Activated CD4-positive, alpha-beta memory T cell treated with anti-CD3 and anti-CD28 coated beads, Interleukin-2, amount 10 ng/mL, durations not matched to agents 7 days and 5 days (primary cell): ENCODE data around the gene IKZF5. TPM values are rescaled to one million over a fixed set of nuclear protein-coding genes. Genes with fewer than 3 reads are reported as not detected.

Experiments
- CTCF ChIA-PET: fragments of 350-600 bp; sonication (Branson Sonifier 250); formaldehyde crosslinking; loops from one replicate; lab custom pipeline; 2021; ENCODE audit warnings: antibody characterized with exemption, inconsistent platforms; lab: Charles Lee
- POLR2A ChIA-PET: fragments of 350-600 bp; sonication (Branson Sonifier 250); formaldehyde crosslinking; loops from one replicate; lab custom pipeline; 2021; ENCODE audit warnings: antibody characterized with exemption; lab: Charles Lee
- DNase-seq: peaks from one replicate; pipeline ENCODE4 v3.0.0-alpha.2; 2020
- H3K27ac Mint-ChIP-seq: one replicate; pipeline ENCODE4 v1.8.0; 2021; ENCODE audit warnings: mild to moderate bottlenecking, mixed read lengths
- H3K27me3 Mint-ChIP-seq: one replicate; pipeline ENCODE4 v1.8.0; 2021; ENCODE audit warnings: mixed read lengths
- H3K36me3 Mint-ChIP-seq: one replicate; pipeline ENCODE4 v1.8.0; 2021; ENCODE audit warnings: low read depth, mixed read lengths
- H3K4me1 Mint-ChIP-seq: one replicate; pipeline ENCODE4 v1.8.0; 2021; ENCODE audit warnings: mixed read lengths
- H3K4me3 Mint-ChIP-seq: one replicate; pipeline ENCODE4 v1.8.0; 2021; ENCODE audit warnings: mild to moderate bottlenecking, mixed read lengths
- H3K9me3 Mint-ChIP-seq: one replicate; pipeline ENCODE4 v1.8.0; 2021; ENCODE audit warnings: mixed read lengths
- total RNA-seq, 2 experiments: library from RNA; stranded (reverse); gene quantifications; one replicate each; pipeline ENCODE4 v1.2.3, GENCODE V29; 2021

IKZF5 gene
- 10 to 100 TPM; 16.6 to 18.5 TPM for total RNA-seq

GRCh38 chr10:123008355-123009104 lies at the start of gene IKZF5, which contains the start of gene ACADSB:
IKZF5 (minus strand) TSS chr10:123008795; CDS start chr10:122998625, 10,170 bp downstream.
ACADSB (plus strand) TSS chr10:123009006; CDS start chr10:123009030, 24 bp downstream.
- no peaks in the 10 kb centered on the region for H3K9me3 Mint-ChIP-seq
- peaks cover 41% of the 10 kb centered on the region for H3K4me1 Mint-ChIP-seq
- peak; percentile 97 for DNase-seq
- peaks cover 11% of the 10 kb centered on the region for H3K36me3 Mint-ChIP-seq
- peak within 1 kb of the TSS; percentile 91 for H3K27ac Mint-ChIP-seq
- POLR2A ChIA-PET, result interaction anchor here (0.9 to 4.4 kb wide), 12 partner anchors 10 to 233 kb away, joined by 3 to 49 read pairs (median 6); partner anchors contain the start of genes BUB3, C10orf88, FAM24B and PSTK
- H3K4me3 Mint-ChIP-seq, result peak within 1 kb of the TSS; percentile 93
- CTCF ChIA-PET, result interaction anchor here (1.0 to 4.3 kb wide), 3 partner anchors 10 to 28 kb away, joined by 4 to 29 read pairs (median 7); partner anchors contain the start of gene PSTK
- no peaks in the 10 kb centered on the region for H3K27me3 Mint-ChIP-seq

- H3K4me1 Mint-ChIP-seq, result no peaks in the 10 kb centered on the region
- CTCF ChIA-PET, result no interaction called here
These were observed 49.4 kb upstream of the IKZF5 start for GRCh38 chr10:123057968-123058367.

GRCh38 chr10:123045961-123046731 lies 37.6 kb upstream of the IKZF5 start:
- peaks cover 3% of the 10 kb centered on the region for H3K4me1 Mint-ChIP-seq
- peaks cover 4% of the 10 kb centered on the region for H3K36me3 Mint-ChIP-seq
- no peaks in the 10 kb centered on the region for H3K9me3 Mint-ChIP-seq
- H3K4me3 Mint-ChIP-seq, result no peak overlapping the region
- CTCF ChIA-PET, result interaction anchor here (0.7 to 1.7 kb wide), 3 partner anchors 11 to 88 kb away, joined by 3 to 5 read pairs (median 4); no protein-coding TSS in a partner anchor
- no peak for DNase-seq
- POLR2A ChIA-PET, result no interaction called here
- no peaks in the 10 kb centered on the region for H3K27me3 Mint-ChIP-seq
- no peak overlapping the region for H3K27ac Mint-ChIP-seq

More at GRCh38 chr10:123057968-123058367, 49.4 kb upstream of the IKZF5 start:
- POLR2A ChIA-PET, result no interaction called here
- no peaks in the 10 kb centered on the region for H3K36me3 Mint-ChIP-seq
- DNase-seq, result no peak
- no peak overlapping the region for H3K27ac Mint-ChIP-seq
- no peak overlapping the region for H3K4me3 Mint-ChIP-seq
- peaks cover 4% of the 10 kb centered on the region for H3K27me3 Mint-ChIP-seq
- H3K9me3 Mint-ChIP-seq, result no peaks in the 10 kb centered on the region

GRCh38 chr10:123044391-123044790 lies 35.8 kb upstream of the IKZF5 start:
- H3K4me3 Mint-ChIP-seq, result no peak overlapping the region
- CTCF ChIA-PET, result interaction anchor here (0.6 to 2.8 kb wide), 6 partner anchors 11 to 513 kb away, joined by 3 to 12 read pairs (median 3); no protein-coding TSS in a partner anchor
- POLR2A ChIA-PET, result no interaction called here

DNA sequence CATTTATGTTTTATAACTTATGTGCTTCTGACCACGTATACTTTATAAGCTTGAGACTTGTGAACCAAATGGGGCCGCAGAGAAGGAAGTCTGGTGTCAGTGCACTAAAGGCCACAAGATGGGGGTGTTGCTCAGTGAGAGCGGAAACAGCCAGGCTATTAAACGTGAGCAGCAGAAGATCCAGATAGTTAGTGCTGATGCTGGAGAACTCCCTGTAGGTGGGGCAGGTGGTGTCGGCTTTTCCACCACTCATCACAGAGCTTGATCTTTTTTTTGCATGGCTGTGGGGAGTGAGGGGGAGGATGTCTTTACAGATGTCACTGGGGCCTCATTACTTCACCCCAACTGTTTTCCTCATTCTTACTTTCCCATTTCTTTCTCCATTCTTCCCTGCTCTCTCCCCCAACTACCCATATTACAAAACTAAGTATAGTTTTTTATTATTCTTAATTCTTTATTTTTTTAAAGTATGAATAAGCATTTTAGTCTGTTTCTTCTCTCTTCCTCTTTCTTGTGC lies 34.9 kb upstream of the IKZF5 start:
- Mint-ChIP-seq H3K27ac (no peak overlapping the region), H3K9me3 (no peaks in the 10 kb centered on the region), H3K27me3 (no peaks in the 10 kb centered on the region), H3K4me1 (peaks cover 10% of the 10 kb centered on the region), H3K36me3 (peaks cover 4% of the 10 kb centered on the region), H3K4me3 (no peak overlapping the region)
- ChIA-PET POLR2A (no interaction called here), CTCF (interaction anchor here (0.6 to 2.8 kb wide), 18 partner anchors 10 to 517 kb away, joined by 3 to 15 read pairs (median 4); no protein-coding TSS in a partner anchor)
- peak; percentile 59 for DNase-seq

More at GRCh38 chr10:123044391-123044790, 35.8 kb upstream of the IKZF5 start:
- Mint-ChIP-seq H3K9me3 (no peaks in the 10 kb centered on the region), H3K27ac (no peak overlapping the region), H3K36me3 (peaks cover 4% of the 10 kb centered on the region), H3K27me3 (no peaks in the 10 kb centered on the region), H3K4me1 (peaks cover 3% of the 10 kb centered on the region)
- no peak for DNase-seq

DNA sequence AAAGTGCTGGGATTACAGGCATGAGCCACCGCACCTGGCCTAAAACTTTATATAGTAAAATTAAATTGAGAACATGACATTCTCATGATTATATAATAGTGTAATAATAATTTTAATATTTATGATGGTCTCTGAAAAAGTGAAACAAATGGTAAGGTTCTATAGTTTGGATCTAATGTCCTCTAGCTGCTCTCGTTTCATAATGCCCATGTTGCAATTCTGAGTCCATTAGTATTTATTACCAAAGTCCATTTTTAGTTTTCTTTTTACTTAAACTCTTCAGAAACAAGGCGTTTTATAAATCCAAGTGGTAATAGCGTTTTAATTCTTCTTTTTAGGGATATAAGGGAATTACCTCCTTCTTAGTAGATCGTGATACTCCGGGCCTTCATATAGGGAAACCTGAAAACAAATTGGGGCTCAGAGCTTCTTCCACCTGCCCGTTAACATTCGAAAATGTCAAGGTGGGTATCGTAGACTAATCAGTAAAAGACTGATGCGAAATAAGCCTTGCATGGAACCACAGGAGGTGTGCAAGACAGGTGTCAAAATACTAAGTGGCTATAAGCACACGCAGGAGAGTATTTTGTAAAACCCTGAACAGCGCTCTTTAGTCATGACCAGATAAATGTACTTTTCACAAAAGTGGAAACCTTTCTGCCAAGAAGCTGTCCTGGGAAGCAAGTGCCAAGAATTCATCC lies 34.3 kb upstream of the IKZF5 start:
- Mint-ChIP-seq H3K27me3 (no peaks in the 10 kb centered on the region), H3K36me3 (peaks cover 4% of the 10 kb centered on the region)
- POLR2A ChIA-PET, result no interaction called here

GRCh38 chr10:123039632-123039930 lies 31.0 kb upstream of the IKZF5 start:
- ChIA-PET CTCF (no interaction called here), POLR2A (no interaction called here)

More for the DNA sequence above, 34.3 kb upstream of the IKZF5 start:
- H3K27ac Mint-ChIP-seq, result no peak overlapping the region
- DNase-seq, result no peak
- no peak overlapping the region for H3K4me3 Mint-ChIP-seq
- no peaks in the 10 kb centered on the region for H3K9me3 Mint-ChIP-seq
- peaks cover 10% of the 10 kb centered on the region for H3K4me1 Mint-ChIP-seq
- CTCF ChIA-PET, result interaction anchor here (0.6 to 2.8 kb wide), 20 partner anchors 9 to 518 kb away, joined by 3 to 15 read pairs (median 4); partner anchors contain the start of gene PSTK

DNA sequence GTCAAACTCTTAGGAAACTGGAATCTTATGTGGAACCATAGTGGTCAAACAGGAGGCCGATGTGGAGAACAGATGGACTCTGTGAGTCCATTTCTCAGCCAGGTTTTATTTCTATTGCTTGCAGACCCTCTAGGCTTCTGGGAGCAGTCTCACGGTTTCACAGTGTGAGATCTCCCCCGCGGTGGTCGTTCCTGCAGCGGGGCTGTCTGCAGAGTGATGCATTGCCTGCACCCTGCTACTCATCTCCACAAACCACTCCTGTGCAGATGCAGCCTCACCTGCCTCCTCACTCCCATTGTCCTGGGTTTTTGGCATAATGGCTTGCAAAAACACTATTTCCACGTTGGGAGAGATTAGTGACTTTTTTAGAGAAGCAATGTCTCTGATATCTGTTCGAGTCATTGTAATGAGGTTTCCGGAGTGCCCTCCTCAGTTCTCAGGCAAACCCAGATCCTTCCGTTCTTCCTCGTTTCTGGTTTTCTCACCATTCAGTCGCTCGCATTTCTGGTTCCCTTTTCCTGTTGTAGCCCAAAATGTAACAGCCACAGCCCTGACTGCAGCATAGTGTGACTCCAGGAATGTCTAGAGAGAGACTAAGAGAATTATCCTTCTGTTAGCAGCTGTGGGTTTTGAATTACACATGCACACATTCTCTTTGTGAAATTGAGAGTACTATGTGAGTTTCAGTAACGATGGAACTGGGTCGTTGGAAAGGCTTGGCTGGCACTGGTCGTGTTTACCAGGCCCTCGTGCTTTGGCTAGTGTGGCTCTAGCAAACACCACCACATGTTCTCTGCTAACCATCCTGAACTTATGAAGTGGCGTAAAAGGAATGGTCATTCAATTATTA lies 30.4 kb upstream of the IKZF5 start:
- Mint-ChIP-seq H3K36me3 (peaks cover 10% of the 10 kb centered on the region), H3K9me3 (no peaks in the 10 kb centered on the region), H3K4me3 (no peak overlapping the region), H3K27ac (no peak overlapping the region), H3K27me3 (no peaks in the 10 kb centered on the region), H3K4me1 (peaks cover 7% of the 10 kb centered on the region)
- POLR2A ChIA-PET, result no interaction called here
- no peak for DNase-seq
- CTCF ChIA-PET, result no interaction called here

More at GRCh38 chr10:123039632-123039930, 31.0 kb upstream of the IKZF5 start:
- Mint-ChIP-seq H3K27me3 (no peaks in the 10 kb centered on the region), H3K4me1 (peaks cover 7% of the 10 kb centered on the region), H3K9me3 (no peaks in the 10 kb centered on the region), H3K36me3 (peaks cover 7% of the 10 kb centered on the region), H3K4me3 (no peak overlapping the region), H3K27ac (no peak overlapping the region)
- no peak for DNase-seq

DNA sequence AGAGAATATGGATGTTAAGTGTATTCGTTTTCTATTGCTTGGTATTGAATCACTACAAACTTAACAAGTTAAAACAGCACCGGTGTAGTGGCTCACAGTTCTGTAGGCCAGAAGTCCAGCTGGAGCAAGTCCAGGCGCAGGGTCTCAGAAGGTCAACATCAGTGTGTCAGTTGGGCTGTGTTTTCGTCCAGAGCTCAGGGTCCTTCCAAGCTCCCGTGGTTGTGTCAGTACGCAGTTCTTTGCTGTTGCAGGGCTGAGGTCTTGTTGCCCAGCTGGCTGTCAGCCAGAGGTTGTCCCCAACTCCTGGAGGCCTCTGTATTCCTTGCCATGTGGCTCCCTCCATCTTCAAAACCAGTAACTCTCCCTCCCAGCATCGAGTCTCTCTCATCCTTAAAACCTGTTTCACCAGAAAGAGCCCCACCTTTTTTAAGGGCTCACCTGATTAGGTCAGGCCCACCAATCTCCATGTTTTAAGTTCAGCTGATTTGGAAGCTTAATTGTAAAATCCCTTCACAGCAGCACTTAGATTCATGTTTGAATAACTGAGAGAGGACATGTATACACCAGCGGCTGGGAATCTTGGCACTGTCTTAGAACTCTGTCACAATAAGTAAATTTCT lies 27.0 kb upstream of the IKZF5 start:
- ChIA-PET POLR2A (no interaction called here), CTCF (interaction anchor here (0.6 kb wide), 1 partner anchor 865 kb away, joined by 3 read pairs; no protein-coding TSS in a partner anchor)
- peaks cover 7% of the 10 kb centered on the region for H3K4me1 Mint-ChIP-seq
- no peak overlapping the region for H3K27ac Mint-ChIP-seq
- H3K4me3 Mint-ChIP-seq, result no peak overlapping the region
- no peaks in the 10 kb centered on the region for H3K9me3 Mint-ChIP-seq
- H3K27me3 Mint-ChIP-seq, result no peaks in the 10 kb centered on the region
- H3K36me3 Mint-ChIP-seq, result peaks cover 10% of the 10 kb centered on the region
- no peak for DNase-seq

DNA sequence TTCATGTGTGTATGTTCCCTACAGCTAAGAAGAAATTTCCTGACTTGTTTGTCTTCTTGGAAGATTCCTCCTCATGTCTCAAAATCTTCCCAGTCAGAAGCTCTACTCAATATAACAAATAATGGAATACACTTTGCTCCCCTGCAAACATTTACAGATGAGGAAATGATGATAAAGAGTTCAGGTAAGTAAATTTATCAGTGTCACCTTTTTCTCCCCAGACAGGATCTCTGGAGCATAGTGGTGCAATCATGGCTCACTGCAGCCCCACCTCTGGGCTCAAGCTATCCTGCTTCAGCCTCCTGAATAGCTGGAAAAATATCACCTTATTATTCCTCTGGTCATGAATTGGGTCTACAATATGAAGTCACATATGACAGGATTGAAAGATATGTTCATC lies 25.7 kb upstream of the IKZF5 start:
- Mint-ChIP-seq H3K27ac (no peak overlapping the region), H3K9me3 (no peaks in the 10 kb centered on the region), H3K4me1 (peaks cover 6% of the 10 kb centered on the region), H3K36me3 (peaks cover 10% of the 10 kb centered on the region), H3K4me3 (no peak overlapping the region), H3K27me3 (no peaks in the 10 kb centered on the region)
- no peak for DNase-seq
- ChIA-PET POLR2A (no interaction called here), CTCF (interaction anchor here (0.6 to 2.0 kb wide), 3 partner anchors 9 to 437 kb away, joined by 3 to 15 read pairs (median 3); no protein-coding TSS in a partner anchor)

DNA sequence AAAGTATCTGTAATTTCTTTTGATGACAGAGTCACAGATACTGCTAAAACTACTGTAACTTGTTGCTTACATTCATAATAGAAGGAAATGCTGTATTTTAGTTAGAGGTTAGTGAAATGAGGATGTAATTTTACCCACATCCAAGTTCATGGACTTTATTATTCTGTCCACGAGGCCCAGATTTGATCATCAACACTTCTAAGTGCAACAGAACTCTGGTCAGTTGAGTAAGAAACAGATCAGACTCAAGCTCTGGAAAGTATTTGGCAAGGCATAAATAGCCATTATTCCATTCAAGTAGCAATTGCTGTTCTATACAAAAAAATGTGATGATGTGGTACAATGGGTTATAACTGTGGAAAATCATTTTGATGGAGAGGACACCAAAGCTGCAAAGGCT lies 22.5 kb upstream of the IKZF5 start:
- Mint-ChIP-seq H3K4me3 (no peak overlapping the region), H3K36me3 (peaks cover 7% of the 10 kb centered on the region), H3K27me3 (no peaks in the 10 kb centered on the region), H3K4me1 (no peaks in the 10 kb centered on the region), H3K27ac (no peak overlapping the region), H3K9me3 (no peaks in the 10 kb centered on the region)
- ChIA-PET CTCF (interaction anchor here (2.2 kb wide), 1 partner anchor 10 kb away, joined by 5 read pairs; no protein-coding TSS in a partner anchor), POLR2A (no interaction called here)
- no peak for DNase-seq
